Measurements from ENCODE around the gene H2BK1.

Gene H2BK1

DNA sequence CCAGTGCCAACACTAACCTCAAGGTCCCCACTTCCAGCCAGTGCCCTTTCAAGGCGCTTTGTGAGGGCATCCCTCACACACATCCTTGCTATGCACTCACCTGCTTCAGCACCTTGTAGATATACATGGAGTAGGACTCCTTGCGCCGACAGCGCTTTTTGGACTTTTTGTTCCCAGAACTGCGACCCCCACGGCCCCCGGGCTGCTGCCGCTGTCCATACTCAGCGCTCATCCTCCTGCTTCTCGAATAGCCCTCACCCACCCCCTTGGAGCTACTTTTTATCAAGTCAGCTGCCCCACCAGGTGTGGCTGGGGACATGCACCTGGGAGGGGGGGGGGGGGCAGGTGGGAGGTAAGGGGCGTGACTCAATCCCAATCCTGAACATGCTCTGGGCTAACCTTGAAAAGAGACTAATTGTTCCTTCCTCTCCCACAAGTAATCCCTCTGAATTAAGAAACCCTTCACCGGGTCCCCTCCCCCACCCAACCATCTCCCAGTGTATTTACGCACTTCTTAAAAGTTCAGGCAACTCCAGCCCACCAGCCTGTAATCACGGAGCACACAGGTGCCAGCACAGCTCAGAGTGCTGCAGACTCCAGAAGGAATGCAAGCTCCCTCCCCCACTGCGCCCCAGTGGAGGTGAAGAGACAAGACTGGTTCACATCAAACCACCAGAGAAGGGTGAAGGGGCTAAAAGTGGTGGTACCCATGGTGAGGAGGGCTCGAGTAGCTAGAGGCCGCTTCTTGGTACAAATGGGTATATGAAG lies at the start of gene H2BK1:
Gene H2BK1, minus strand, starts transcription at position 402 of the 768 bp plus-strand sequence. Its CDS starts 170 bp downstream, at position 232.
- peak in 1 of 42 donors; percentile 22 for DNase-seq
- intact Hi-C loops (cut with DNase I) = no loop called here

DNA sequence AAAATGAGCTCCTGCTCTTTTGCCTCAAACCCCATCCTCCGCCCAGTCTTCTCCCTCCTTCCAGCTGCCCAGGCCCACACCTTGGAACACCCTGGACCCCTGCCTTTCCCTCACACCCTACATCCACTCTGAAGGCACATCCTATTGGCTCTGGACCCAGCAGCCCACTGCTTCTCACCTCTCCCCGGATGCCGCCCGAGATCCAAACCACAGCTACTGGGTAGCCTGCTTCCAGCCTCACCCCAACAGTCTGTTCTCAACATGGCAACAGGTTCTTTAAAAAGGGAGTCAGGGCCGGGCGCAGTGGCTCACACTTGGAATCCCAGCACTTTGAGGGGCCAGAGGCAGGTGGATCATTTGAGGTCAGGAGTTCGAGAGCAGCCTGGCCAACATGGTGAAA lies 47.7 kb upstream of the H2BK1 start:
- no peak for DNase-seq
- intact Hi-C loops (cut with DNase I) = no loop called here

DNA sequence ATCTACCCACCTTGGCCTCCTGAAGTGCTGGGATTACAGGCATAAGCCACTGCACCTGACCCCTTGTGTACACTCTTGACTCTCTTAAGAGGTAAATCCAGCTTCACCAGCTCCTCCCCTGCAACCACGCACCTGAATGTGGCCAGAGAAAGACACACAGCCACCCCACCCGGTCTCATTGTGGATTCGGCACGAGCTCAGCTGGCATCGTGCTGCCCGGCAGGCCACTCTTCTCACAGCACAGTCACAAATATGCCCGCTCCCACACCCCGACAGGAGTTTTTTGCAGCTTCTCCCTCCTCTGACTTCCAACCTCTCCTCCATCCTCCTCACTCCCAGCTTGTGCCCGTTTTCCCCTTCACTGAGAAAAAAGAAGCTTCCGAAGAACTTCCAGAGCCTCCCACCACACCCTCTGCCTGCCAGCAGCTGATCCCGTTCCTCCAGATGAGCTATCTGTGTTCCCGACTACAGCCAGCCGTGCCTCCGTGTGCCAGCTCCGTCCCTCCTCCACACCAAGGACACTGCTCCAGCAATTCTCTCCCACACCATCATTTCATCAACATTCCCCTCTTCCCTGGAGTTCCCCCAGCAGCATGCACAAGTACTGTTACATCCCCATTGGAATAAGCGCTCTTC lies 46.2 kb upstream of the H2BK1 start:
- intact Hi-C loops (cut with DNase I) = no loop called here
- DNase-seq = peak in 18 of 42 donors; percentile 32 to 84 (median 53)

DNA sequence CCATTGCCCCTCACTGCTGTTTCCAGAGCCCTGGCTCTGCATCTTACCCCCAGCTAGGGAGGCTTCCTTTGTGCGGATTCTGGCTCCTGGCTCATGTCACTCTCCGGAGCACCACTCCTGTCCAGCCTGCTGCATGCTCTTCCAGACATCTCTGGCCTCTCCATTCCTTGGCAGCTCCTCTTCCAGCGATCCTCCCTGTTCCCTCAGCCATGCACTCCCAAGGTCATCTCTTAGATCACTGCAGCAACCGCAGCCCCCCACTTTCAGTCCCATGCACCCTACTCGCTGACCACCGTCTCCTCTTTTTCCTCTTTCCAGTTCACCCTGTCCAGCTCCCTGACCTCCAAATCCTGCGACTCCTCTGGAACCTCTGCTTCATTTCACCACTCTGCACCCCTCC lies 45.1 kb upstream of the H2BK1 start:
- no peak for DNase-seq
- intact Hi-C loops (cut with DNase I) = no loop called here

DNA sequence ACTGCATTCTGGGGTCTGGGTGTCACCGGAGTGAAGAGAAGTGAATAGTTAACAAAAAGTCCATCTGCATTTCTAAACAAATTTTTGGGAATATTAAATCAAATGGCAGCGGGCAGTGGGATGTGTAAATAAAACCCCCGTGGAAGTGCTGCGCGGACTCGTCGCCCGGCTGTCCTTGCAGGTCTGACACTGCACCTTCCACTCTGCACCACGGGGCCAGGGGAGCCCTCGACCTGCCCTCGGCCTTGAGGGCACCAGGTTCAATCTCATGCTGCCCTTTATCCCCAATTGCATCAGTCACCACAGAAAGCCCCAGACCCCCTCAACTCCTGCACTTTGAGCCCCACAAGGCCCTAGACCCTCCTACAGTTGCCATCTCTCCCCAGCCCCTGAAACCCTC lies 44.6 kb upstream of the H2BK1 start:
- DNase-seq = no peak
- intact Hi-C loops (cut with DNase I) = no loop called here

DNA sequence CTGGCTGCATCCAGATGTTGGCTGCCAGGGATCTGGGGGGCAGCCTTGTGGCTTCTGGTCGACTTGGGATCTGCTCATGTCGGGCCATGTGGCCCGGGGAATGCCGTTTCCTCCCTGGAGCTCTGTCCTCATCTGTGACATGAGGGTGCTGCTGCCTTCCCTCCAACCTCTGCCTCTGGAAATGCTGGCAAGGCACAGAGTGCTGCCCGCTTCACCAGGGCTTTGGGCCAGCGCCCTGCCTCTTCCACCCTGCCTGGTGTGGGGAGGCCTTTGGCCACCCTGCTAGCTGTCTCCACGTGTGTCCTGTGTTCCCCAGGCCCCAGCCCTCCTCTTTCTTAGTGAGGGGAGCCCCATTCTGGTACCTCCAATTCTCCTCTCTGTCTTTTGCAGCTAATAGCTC lies 44.0 kb upstream of the H2BK1 start:
- DNase-seq = no peak

DNA sequence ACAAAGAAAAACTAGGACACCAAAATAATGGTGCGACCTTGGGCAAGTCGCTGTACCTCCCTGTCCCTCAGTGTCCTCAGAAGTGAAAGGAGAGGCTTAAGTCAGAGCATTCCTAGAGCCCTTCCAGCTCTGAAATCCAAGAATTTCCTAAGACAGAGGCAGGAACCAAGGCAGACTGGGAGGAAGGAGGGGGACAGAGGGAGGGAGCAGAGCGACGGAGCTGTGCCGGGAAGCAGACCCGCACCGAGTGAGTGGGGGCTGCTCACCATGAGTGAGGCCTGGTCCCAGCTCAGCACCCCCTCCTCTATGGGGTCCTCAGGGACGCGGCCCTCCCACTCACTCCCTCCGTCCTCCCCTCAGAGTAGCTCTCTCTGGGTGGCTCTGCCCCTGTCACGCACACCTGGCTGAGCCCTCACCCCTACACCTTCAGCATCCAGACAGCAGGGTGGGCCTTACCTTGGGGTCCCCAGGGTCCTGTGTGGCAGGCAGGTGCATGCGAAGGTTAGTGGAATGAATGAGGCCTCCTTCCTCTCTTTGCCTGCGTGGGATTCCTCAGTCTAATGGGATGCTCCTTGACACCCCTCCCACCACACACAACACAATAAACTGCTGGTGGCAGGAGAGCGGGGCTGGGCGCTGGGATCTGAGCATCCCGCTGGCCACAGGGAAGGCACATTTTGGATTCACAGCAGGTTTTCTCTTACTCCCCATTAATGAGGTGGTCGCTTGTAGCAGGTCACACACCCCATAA lies 42.8 kb upstream of the H2BK1 start:
- no peak for DNase-seq

More for the DNA sequence above, 44.0 kb upstream of the H2BK1 start:
- intact Hi-C loops (cut with DNase I) = no loop called here

DNA sequence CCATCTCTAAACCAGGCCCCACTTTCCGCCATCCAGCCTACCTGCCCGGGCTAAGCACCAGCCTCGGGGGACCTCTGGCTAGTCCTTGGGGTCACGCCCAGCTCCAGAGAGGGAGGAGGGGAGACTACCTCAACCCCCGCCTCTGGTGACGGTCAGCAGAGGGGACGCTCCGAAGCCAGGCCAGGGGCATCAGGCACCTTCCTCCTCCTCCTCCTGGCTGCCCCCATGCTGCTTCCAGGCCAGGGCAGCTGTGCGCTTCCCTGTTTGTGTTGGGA lies 42.2 kb upstream of the H2BK1 start:
- intact Hi-C loops (cut with DNase I) = no loop called here

More for the DNA sequence above, 42.8 kb upstream of the H2BK1 start:
- intact Hi-C loops (cut with DNase I) = no loop called here

DNA sequence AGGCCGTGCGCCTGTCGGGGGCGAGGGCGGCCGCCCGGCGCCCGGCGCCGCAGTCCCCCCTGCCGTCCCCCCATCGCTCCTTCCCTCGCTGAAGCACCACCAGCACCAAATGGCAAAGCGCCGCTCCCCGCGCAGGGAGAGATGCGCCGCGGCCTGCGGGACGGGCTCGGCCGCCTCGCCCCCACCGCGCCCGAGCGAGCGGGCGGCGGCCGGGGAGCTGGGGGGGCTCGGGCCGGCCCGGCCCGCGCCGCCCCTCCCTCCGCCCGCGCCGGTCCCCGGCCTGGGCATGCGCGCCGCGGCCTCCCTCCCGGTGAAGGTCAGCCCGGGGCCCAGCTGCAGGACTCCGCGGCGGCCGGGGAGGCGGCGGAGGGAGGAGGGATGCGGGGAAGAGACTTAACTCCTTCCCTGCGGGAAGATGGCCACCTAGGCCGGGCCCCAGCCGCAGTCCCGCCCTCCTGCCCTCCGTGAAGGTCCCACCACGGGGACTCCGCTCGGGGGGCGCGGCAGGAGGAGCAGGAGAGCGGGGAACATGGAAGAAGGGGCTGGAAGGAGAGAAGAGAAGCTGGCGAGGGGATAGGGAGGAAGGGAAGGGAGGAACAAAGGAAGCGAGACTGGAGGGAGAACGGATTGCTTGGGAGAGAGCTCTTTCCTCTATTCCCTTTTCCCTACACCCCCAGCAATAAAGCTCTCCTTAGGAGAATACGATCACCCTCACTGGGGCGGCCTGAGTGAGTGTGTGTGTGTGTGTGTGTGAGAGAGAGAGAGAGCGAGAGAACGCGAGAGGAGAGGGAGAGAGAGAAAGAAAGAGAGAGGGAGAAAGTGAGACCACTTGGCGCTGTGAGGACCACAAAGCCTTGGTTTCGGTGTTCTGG lies 41.6 kb upstream of the H2BK1 start:
- DNase-seq = peak in 41 of 42 donors; percentile 47 to 91 (median 79)
- intact Hi-C loops (cut with DNase I) = no loop called here

More for the DNA sequence above, 42.2 kb upstream of the H2BK1 start:
- no peak for DNase-seq

DNA sequence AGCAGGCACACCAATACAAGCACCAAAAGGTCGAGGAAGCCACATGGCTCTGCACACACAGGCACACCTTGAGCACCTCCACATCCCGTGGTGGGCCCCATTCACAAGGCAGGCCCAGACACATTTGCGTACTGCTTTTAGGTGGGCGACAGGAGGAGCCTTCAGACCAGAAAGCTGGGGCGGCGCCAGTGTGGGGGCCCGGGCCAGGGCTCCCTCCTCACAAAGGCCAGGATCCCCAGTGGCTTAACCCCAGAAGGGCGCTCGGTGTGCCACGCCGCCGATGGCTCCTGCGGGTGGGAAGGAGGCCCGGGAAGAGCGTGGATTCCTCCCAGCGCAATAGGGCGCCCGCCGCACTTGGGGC lies 41.0 kb upstream of the H2BK1 start:
- intact Hi-C loops (cut with DNase I) = no loop called here
- peak in 8 of 42 donors; percentile 31 to 61 (median 43) for DNase-seq

DNA sequence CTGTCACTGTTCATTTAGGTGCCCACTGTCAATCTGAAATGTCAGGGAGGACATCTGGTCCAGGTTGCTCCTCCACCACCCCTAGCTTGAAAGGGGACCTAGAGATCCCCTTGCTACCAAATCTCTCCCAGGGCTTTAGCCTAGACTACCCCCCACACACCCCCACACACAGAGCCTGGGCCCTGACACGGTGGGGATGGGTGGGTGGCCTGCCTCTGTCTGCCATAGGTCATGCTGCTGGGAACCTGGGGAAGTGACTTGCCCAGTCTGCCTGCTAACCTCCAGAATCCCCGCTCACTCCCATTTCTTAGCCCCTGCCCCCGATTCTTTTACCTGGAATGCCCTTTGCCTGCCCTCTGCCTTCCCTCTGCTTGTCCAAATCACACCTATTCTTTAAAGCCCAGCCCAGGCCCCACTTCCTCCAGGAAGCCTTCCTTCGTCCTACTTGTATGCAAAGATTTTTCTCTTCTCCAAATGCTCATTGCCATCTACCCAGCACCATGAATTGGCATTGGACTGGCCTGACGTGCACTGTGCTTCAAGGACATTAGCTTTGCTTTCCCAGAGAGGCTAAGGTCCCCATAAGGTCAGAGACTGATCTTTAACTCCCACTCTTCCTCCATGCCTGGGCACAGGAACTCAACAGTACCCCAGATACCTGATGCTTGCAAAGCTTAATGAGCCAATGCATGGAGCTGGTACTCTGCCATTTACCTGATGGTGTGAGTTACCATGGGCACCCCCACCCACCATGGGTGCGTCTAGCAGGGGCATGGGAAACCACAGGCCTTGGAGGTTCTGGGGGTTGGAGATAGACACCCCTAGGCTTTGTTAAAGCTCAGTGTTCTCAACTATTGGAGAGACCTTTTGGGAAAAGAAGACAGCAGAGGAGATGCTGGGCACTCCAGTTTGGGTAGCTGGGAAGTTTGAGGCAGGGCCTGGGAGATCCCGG lies 40.2 kb upstream of the H2BK1 start:
- DNase-seq = no peak
- intact Hi-C loops (cut with DNase I) = no loop called here

DNA sequence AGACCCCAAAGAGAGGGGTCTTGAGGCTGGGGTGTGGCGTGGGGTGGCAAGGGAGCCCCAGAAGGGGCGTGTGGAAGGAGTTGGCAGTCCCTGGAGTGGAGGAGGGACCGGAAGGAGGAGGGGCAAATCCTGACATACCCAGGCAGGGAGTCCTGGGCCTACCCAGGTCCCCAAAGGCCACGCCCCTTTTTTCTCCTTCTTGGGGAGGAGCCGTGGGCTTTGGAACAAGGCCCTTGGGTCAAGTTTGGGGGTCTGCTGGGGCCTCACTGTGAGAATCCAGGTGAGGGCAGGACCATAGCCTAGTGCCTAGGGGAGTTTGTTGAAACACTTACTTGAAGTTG lies 39.4 kb upstream of the H2BK1 start:
- peak in 3 of 42 donors; percentile 53 to 62 (median 61) for DNase-seq
- intact Hi-C loops (cut with DNase I) = loop anchor here (10.0 kb wide), 1 partner anchor 55 kb away; no protein-coding TSS in a partner anchor

DNA sequence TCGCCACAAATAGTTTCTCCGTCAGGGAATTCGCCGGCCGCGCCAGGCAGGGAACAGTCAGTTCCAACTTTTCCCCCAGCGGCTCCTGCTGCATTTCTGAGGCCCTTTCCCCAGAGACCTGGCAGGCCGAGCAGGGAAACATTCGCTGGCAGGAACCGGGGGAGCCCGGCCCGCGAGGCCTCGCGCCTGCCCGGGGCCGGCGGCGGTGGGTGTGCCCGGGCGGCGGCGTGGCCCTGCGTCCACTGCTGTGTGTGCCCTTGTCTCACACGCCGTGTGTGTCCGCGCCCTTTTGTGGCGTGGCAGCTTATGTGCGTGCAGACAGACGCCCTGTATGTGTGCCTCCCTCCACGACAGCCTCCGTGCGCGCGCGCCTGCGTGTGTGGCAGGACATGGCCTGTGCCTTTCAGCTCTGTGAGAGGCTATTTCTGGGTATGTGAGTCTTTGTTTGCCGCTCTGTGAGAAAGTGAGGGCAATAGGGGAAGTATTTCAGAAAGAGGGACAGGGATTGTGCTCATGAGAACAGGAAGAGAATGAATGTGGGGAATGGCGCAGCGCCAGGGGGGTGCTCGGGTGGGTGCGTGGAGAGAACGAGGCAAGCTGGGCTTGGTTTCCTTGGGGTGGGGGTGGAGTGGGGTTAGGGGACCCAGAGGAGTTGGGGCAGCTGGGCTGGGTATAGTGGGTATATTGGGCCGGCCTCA lies 38.9 kb upstream of the H2BK1 start:
- peak in 24 of 42 donors; percentile 30 to 73 (median 47) for DNase-seq
- intact Hi-C loops (cut with DNase I) = loop anchor here (10.0 kb wide), 1 partner anchor 56 kb away; no protein-coding TSS in a partner anchor

DNA sequence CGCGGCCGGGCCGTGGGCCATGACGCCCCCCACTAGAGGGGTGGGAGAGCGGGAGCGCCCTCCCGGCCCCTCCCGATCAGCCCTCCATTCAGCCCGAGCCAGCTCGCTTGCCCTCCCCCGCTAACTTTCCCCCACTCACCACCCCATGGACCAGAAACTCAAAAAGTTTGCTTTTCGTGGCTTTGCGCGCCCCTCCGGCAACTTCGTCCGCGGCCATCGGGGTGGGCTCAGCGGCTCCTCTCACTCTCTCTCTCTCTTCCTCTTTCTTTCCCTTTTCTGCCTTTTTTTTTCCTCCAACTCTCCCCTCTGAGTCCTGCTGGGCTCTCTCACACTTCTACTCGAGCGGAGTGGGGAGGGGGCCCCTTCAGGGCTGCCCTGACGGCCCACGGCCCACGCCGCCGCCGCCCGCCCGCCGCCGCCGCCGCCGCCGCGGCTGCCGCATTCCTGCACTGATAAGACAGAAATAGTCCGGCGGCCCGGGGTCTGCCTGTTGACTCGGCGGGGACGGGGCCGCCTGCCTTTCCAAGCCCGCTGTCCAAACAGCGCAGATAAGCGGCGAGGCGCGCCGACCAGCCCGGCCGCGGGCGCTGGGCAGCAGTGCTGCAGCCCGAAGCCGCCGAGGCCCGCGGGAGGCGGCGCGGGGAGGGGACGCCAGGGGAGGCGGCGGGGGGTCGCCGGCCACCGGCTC lies 38.2 kb upstream of the H2BK1 start, which contains the start of gene SMARCD3:
Gene SMARCD3, minus strand, starts transcription at position 349 of the 688 bp plus-strand sequence. Its CDS starts 132 bp downstream, at position 217.
- DNase-seq = peak in 39 of 42 donors; percentile 30 to 88 (median 71)
- intact Hi-C loops (cut with DNase I) = loop anchor here (10.0 kb wide), 1 partner anchor 56 kb away; no protein-coding TSS in a partner anchor

DNA sequence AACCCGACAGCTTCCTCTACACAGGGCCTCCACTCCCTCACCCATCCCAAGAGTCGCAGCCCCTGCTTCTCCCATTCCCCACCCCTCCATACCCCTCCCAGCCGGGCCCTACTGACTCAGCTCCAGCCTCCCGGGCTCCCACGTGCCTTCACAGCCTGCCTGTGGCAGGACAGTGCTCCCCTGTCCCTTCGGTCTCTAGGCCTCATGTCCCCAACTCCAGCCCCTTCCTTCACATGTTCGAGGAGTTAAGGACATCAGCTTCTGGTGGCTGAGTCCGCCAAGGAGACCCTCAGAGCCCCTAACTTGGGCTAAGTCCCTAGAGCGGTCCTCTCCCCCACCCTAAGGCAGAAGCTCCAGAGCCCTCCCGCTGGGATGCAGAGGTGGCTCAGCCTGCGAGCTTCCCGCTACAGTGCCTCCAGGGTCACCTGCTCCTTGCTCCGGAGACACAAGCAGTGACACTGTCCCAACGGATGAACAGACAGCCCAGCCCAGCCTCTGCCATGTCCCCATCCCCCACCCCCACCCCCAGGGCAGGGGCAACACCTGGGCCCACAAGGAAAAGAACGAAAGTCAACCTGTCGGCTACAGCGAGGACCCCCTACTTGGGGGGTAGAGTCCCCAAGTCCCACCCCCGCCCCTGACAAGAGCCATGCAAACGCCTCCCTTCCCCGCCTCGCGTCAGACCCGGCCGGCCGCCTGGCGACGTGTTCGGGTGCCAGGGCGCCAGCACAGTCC lies 37.5 kb upstream of the H2BK1 start:
- intact Hi-C loops (cut with DNase I) = loop anchor here (10.0 kb wide), 1 partner anchor 57 kb away; no protein-coding TSS in a partner anchor
- peak in 1 of 42 donors; percentile 70 for DNase-seq

Data from head of caudate nucleus (tissue), 42 donors.